Astrocyte (in vitro differentiated cells and primary cell): ENCODE measurements around the gene ERLIN1. TPM values are rescaled to one million over a fixed set of nuclear protein-coding genes. Genes with fewer than 3 reads are reported as not detected.

Experiments
- DNase-seq: peaks from one replicate; pipeline ENCODE4 v3.0.0-alpha.2; 2010; ENCODE audit warnings: low read depth
- FAIRE-seq: peaks from 2 replicates; lab custom pipeline; 2011; peaks lifted over from hg19 to GRCh38; lab: Jason Lieb, UNC
- H2AFZ ChIP-seq: 2 replicates; pipeline ENCODE4 v1.6.0; 2012; ENCODE audit warnings: low read depth, low read length, inconsistent platforms
- H3K27ac ChIP-seq: 2 replicates; pipeline ENCODE4 v1.5.1; 2011; ENCODE audit warnings: low read depth, low read length, inconsistent platforms
- H3K27me3 ChIP-seq: 2 replicates; pipeline ENCODE4 v1.6.0; 2011; ENCODE audit warnings: low read length, inconsistent platforms; ENCODE audit not compliant: insufficient read depth
- H3K36me3 ChIP-seq: 2 replicates; pipeline ENCODE4 v1.5.1; 2011; ENCODE audit warnings: low read length, inconsistent platforms; ENCODE audit not compliant: insufficient read depth
- H3K4me1 ChIP-seq: 2 replicates; pipeline ENCODE4 v1.5.1; 2011; ENCODE audit warnings: low read length, inconsistent platforms; ENCODE audit not compliant: insufficient read depth
- H3K4me2 ChIP-seq: 2 replicates; pipeline ENCODE4 v1.6.0; 2012; ENCODE audit warnings: low read length, inconsistent platforms
- H3K4me3 ChIP-seq: 2 replicates; pipeline ENCODE4 v1.5.1; 2011; ENCODE audit warnings: low read depth, mild to moderate bottlenecking, low read length, inconsistent platforms; ENCODE audit not compliant: insufficient read depth
- H3K79me2 ChIP-seq: 2 replicates; pipeline ENCODE4 v1.6.0; 2012; ENCODE audit warnings: mild to moderate bottlenecking, low read length, inconsistent platforms; ENCODE audit not compliant: insufficient read depth
- H3K9ac ChIP-seq: 2 replicates; pipeline ENCODE4 v1.6.0; 2012; ENCODE audit warnings: mild to moderate bottlenecking, low read length, inconsistent platforms
- H3K9me3 ChIP-seq: 2 replicates; pipeline ENCODE4 v1.5.1; 2012; ENCODE audit warnings: low read depth, mild to moderate bottlenecking, low read length, inconsistent platforms; ENCODE audit not compliant: insufficient read depth
- H4K20me1 ChIP-seq: 2 replicates; pipeline ENCODE4 v1.6.0; 2012; ENCODE audit warnings: low read length, inconsistent platforms; ENCODE audit not compliant: insufficient read depth
- H3K27ac Mint-ChIP-seq: one replicate; pipeline ENCODE4 v1.8.0; 2021; ENCODE audit warnings: mild to moderate bottlenecking, mixed read lengths; ENCODE audit not compliant: unreplicated experiment
- H3K27me3 Mint-ChIP-seq: one replicate; pipeline ENCODE4 v1.8.0; 2021; ENCODE audit warnings: low read depth, mixed read lengths; ENCODE audit not compliant: unreplicated experiment
- H3K36me3 Mint-ChIP-seq: one replicate; pipeline ENCODE4 v1.8.0; 2021; ENCODE audit warnings: low read depth, mixed read lengths; ENCODE audit not compliant: unreplicated experiment
- H3K4me1 Mint-ChIP-seq: one replicate; pipeline ENCODE4 v1.8.0; 2021; ENCODE audit warnings: low read depth, mixed read lengths; ENCODE audit not compliant: unreplicated experiment
- H3K4me3 Mint-ChIP-seq: one replicate; pipeline ENCODE4 v1.8.0; 2021; ENCODE audit warnings: mild to moderate bottlenecking, moderate library complexity, mixed read lengths; ENCODE audit not compliant: unreplicated experiment
- H3K9me3 Mint-ChIP-seq: one replicate; pipeline ENCODE4 v1.8.0; 2021; ENCODE audit warnings: mild to moderate bottlenecking, mixed read lengths; ENCODE audit not compliant: unreplicated experiment
- EZH2 ChIP-seq: IDR thresholded peaks from 2 replicates; pipeline ENCODE4 v1.6.1; 2012; ENCODE audit warnings: mild to moderate bottlenecking, low read length, inconsistent platforms; ENCODE audit not compliant: insufficient read depth
- total RNA-seq: library from RNA; stranded (reverse); gene quantifications from 2 replicates; pipeline ENCODE4 v1.2.1, GENCODE V29; 2021
- TF ChIP-seq, protein P1 (sequence below): IDR thresholded peaks from 2 replicates; pipeline ENCODE4 v1.5.1; 2011; ENCODE audit warnings: low read depth, mild to moderate bottlenecking, inconsistent platforms, low read length, moderate library complexity; ENCODE audit not compliant: insufficient read depth

Gene ERLIN1
- total RNA-seq, 1 donor from 2014 or later, result 22.7 TPM

DNA sequence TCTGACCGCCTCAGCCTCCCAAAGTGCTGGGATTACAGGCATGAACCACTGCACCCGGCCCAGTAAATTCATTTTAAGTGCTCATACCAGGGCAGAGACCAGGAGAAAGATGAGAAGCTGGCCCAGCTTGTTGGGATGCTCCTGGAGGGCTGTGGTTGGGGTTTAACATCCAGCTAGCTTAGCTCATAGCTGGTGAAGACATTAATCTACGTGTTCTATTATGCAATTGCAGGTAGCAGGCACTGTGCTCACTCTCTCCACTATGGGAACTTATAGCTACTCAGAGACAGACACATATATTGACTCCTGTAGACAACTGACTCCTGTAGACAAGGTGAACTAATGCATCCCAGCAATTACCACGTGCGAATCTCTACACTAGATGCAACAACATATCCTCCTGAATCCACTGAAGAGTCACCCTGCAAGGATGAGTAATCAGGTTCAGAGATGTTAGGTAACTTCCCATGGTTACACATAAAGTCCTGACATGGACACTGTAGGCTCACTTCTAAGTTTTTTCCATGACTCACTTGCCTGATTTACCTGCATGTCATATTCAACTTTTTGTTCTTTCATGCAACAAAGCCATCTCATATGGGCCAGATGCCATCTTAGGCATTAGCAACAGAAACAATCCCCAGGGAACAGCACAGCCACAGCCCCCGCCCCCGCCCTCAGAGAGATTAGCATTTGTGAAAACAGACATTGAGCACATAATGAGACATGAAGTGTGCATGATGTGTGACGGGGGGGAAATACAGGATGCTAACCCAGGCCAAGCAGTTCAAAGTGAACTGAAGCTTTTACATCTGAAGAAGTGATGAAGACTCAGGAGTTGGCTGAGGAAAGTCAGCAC, 37.2 kb downstream of the ERLIN1 start:
- Histone ChIP-seq H4K20me1 (peaks cover 4% of the 10 kb centered on the region), H3K79me2 (no peaks in the 10 kb centered on the region), H3K4me1 (peaks cover 4% of the 10 kb centered on the region), H3K4me2 (no peak overlapping the region), H3K27me3 (no peaks in the 10 kb centered on the region), H3K27ac (no peak overlapping the region), H3K9ac (no peak overlapping the region), H3K9me3 (no peaks in the 10 kb centered on the region), H2AFZ (no peak overlapping the region), H3K4me3 (no peak overlapping the region), H3K36me3 (peaks cover 19% of the 10 kb centered on the region)
- H3K9me3 Mint-ChIP-seq, result no peaks in the 10 kb centered on the region
- no peak for TF ChIP-seq EZH2
- TF ChIP-seq, protein P1, sequence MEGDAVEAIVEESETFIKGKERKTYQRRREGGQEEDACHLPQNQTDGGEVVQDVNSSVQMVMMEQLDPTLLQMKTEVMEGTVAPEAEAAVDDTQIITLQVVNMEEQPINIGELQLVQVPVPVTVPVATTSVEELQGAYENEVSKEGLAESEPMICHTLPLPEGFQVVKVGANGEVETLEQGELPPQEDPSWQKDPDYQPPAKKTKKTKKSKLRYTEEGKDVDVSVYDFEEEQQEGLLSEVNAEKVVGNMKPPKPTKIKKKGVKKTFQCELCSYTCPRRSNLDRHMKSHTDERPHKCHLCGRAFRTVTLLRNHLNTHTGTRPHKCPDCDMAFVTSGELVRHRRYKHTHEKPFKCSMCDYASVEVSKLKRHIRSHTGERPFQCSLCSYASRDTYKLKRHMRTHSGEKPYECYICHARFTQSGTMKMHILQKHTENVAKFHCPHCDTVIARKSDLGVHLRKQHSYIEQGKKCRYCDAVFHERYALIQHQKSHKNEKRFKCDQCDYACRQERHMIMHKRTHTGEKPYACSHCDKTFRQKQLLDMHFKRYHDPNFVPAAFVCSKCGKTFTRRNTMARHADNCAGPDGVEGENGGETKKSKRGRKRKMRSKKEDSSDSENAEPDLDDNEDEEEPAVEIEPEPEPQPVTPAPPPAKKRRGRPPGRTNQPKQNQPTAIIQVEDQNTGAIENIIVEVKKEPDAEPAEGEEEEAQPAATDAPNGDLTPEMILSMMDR, result no peak
- FAIRE-seq (no peak), DNase-seq (peak; percentile 37)
- no peak overlapping the region for H3K4me3 Mint-ChIP-seq
- peaks cover 13% of the 10 kb centered on the region for H3K36me3 Mint-ChIP-seq
- H3K4me1 Mint-ChIP-seq, result peaks cover 5% of the 10 kb centered on the region
- H3K27me3 Mint-ChIP-seq, result no peaks in the 10 kb centered on the region
- no peak overlapping the region for H3K27ac Mint-ChIP-seq

DNA sequence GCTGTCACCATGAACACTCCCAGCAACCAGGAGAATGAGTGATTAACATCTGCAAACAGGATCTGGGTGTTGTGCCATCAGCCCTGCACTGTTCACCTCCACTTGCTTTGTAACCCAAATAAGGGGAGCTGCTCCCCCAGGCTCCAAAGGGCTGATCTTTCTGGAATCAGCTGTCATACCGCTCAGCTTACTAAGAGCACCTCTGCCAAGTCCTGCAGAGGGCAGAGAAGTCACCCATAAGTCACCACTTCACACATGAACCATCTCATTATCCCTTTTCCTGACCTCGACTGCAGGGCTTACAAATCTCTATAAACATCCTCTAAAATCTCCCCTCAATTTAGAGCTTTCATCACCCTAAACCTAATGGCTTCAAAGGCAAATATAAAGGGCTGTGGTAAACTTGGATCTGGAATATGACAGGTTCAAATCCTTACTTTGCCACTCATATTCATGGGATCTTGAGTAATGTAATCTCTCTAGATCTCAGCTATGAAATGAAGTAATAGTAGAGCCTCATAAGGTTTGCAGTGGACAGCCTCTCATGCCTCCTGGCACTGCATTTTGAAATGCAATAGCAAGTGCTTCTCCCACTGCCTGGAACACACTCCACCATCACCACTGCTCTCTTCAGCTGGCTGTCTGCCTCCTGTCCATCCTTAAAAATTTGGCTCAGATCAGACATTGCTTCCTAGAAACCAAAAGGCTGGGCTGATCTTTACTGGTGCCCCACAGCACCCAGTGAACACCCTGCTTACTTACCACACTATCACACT, 38.8 kb downstream of the ERLIN1 start:
- Histone ChIP-seq H3K27ac (no peak overlapping the region), H3K36me3 (peaks cover 6% of the 10 kb centered on the region), H3K9me3 (no peaks in the 10 kb centered on the region), H3K9ac (no peak overlapping the region), H3K4me1 (peaks cover 4% of the 10 kb centered on the region), H3K79me2 (no peaks in the 10 kb centered on the region), H3K4me2 (no peak overlapping the region), H3K4me3 (no peak overlapping the region), H4K20me1 (peaks cover 4% of the 10 kb centered on the region), H2AFZ (no peak overlapping the region), H3K27me3 (no peaks in the 10 kb centered on the region)
- no peak overlapping the region for H3K27ac Mint-ChIP-seq
- no peak for DNase-seq
- no peak for TF ChIP-seq EZH2
- TF ChIP-seq, protein P1, result no peak
- H3K27me3 Mint-ChIP-seq, result no peaks in the 10 kb centered on the region
- H3K4me1 Mint-ChIP-seq, result peaks cover 5% of the 10 kb centered on the region
- no peak for FAIRE-seq
- peaks cover 9% of the 10 kb centered on the region for H3K36me3 Mint-ChIP-seq
- H3K4me3 Mint-ChIP-seq, result no peak overlapping the region
- H3K9me3 Mint-ChIP-seq, result no peaks in the 10 kb centered on the region
